ENCODE data around the gene CYTH4.

CYTH4 gene

DNA sequence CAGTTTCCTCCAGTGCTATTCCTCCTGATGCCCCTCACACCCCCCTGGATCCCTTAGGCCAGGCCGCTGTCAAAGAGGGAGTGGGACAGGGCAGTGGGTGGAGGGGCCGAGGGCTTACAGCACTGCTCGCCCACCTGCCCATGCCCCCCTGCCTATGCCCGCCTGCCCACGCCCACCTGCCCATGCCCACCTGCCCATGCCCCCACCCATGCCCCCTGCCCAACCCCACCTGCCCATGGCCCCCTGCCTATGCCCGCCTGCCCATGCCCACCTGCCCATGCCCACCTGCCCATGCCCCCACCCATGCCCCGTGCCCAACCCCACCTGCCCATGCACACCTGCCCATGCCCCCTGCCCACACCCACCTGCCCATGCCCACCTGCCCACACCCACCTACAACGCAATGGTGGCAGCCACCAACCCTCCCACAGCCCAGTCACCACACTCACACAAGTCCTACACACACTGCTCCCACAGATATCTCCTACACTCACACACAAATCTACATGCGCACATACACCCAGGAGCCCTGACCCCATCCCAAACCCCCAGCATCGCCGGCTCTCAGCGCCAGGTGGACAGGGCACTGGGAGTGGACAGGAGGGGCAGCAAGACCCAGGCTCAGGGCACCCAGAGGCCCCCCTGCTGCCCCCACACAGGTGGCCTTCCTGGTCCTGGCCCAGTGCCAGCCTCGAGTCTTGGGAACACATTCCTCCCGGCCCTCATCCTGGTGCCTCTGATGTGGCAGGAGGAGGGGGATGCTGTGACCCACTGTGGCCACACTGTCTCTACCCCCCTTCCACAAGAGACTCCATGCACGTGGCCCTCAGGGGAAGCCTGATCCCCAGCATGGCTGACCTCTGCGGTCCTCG lies 61.8 kb downstream of the CYTH4 start:
- Mint-ChIP-seq H3K27ac (no peak overlapping the region), H3K4me3 (no peak overlapping the region), H3K27me3 (peaks cover 76% of the 10 kb centered on the region), H3K9me3 (no peaks in the 10 kb centered on the region), H3K36me3 (no peaks in the 10 kb centered on the region), H3K4me1 (peaks cover 5% of the 10 kb centered on the region)
- ATAC-seq: peak; percentile 21

DNA sequence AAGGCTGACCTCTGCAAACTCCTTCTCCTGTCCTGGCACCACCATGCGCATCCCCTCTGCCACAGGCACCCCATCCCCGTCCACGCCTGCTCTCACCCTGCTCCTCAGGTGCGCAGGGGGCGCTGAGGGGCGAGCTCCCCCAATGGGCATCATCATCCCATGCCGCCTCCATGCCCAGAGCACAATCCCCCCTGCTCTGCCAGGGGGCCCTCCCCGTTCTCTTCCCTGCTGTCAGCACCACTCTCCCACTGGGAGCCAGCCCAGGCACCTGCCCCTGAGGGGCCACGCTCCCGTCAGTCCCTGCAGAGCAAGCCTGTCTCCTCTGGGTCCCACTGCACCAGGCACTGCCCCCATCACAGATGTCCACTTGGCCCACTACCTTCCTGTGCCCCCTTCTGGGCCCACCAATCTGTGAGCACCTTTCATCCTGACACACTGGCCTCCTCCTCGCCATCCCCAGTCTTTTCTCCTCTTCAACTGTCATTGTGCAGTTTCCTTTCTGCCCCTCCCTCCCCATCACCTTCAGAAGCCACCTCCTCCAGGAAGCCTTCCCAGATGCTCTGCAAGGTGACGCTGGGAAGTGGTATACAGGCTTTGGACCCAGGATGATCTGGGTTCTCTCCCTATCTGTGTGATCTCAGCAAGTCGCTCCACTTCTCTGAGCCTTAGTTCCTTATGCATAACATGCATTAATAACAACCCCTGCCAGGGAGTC lies 62.6 kb downstream of the CYTH4 start:
- Mint-ChIP-seq H3K36me3 (no peaks in the 10 kb centered on the region), H3K27me3 (peaks cover 77% of the 10 kb centered on the region), H3K4me1 (peaks cover 5% of the 10 kb centered on the region), H3K4me3 (no peak overlapping the region), H3K9me3 (no peaks in the 10 kb centered on the region), H3K27ac (no peak overlapping the region)
- no peak for ATAC-seq

GRCh38 chr22:37345863-37346504 lies 63.7 kb downstream of the CYTH4 start:
- Mint-ChIP-seq H3K4me1 (peaks cover 5% of the 10 kb centered on the region), H3K4me3 (no peak overlapping the region), H3K27me3 (peaks cover 72% of the 10 kb centered on the region), H3K9me3 (no peaks in the 10 kb centered on the region), H3K27ac (no peak overlapping the region), H3K36me3 (no peaks in the 10 kb centered on the region)
- ATAC-seq: no peak

GRCh38 chr22:37346505-37346895 lies 64.2 kb downstream of the CYTH4 start:
- Mint-ChIP-seq H3K27ac (no peak overlapping the region), H3K4me1 (peaks cover 5% of the 10 kb centered on the region), H3K9me3 (no peaks in the 10 kb centered on the region), H3K4me3 (no peak overlapping the region), H3K36me3 (no peaks in the 10 kb centered on the region), H3K27me3 (peaks cover 74% of the 10 kb centered on the region)
- no peak for ATAC-seq

DNA sequence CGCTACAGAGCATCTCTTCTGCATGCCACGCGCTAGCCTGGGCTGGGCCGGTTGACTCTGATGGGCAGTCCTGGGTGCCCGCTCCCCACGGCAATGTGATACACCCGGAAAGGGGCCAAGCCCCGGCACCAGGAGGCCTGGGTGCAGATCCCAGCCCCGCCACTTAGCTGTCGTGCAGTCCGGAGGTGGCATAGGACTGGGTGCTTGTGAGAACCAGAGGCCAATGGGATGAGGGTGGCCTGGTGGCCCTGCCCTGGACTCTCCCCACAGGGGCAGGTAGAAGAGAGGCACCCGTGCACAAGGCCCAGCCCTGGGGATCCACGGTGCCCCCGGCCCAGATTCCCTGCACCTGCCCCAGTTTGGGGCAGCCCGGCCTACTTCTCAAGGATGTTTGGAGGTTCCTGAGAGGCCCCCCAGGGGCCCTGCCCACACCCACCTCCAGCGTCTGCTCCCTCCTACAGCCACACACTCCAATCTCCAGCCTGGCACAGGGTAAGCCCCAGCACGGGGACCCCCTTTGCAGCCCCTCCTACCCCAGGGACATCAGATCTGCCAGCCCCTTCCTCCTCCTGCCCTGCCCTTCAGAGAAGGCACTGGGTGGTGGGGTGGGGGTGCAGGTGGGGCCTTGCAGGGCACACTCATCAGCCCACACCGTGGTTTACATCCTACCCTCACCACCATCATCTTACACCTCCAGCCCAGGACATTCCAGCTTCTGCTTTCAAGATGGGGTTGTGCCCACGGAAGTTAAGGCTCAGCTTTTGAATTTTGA lies 66.9 kb downstream of the CYTH4 start:
- Mint-ChIP-seq H3K9me3 (no peaks in the 10 kb centered on the region), H3K27me3 (peaks cover 66% of the 10 kb centered on the region), H3K36me3 (no peaks in the 10 kb centered on the region), H3K4me3 (no peak overlapping the region), H3K27ac (no peak overlapping the region), H3K4me1 (no peaks in the 10 kb centered on the region)
- peak; percentile 10 for ATAC-seq

- Mint-ChIP-seq H3K36me3 (no peaks in the 10 kb centered on the region), H3K27me3 (peaks cover 56% of the 10 kb centered on the region), H3K9me3 (no peaks in the 10 kb centered on the region), H3K4me1 (no peaks in the 10 kb centered on the region), H3K4me3 (no peak overlapping the region), H3K27ac (no peak overlapping the region)
- no peak for ATAC-seq
Observed at GRCh38 chr22:37351232-37351631, 68.9 kb downstream of the CYTH4 start.

DNA sequence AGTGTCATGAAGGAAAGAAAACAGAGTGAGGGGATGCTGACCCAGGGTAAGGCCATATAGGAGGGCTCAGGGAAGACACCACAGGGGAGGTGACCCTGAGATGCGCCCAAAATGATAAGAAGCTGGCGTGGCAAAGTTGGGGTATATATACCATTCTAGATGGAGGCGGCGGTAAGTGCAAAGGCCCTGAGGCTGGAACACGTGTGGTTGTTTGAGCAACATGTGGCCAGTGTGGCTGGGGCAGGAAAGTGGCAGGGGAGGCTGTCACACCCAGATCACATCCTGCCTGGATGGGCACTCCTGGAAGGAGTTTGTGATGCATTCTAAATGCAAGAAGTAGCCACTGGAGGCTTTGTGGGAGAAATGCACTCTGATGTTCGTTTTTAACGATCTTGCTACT lies 70.2 kb downstream of the CYTH4 start:
- H3K36me3 Mint-ChIP-seq: no peaks in the 10 kb centered on the region
- ATAC-seq: no peak
- no peak overlapping the region for H3K4me3 Mint-ChIP-seq
- H3K27ac Mint-ChIP-seq: no peak overlapping the region
- peaks cover 56% of the 10 kb centered on the region for H3K27me3 Mint-ChIP-seq
- no peaks in the 10 kb centered on the region for H3K9me3 Mint-ChIP-seq
- no peaks in the 10 kb centered on the region for H3K4me1 Mint-ChIP-seq

- no peaks in the 10 kb centered on the region for H3K4me1 Mint-ChIP-seq
- ATAC-seq: no peak
- H3K36me3 Mint-ChIP-seq: no peaks in the 10 kb centered on the region
- peaks cover 54% of the 10 kb centered on the region for H3K27me3 Mint-ChIP-seq
- H3K9me3 Mint-ChIP-seq: no peaks in the 10 kb centered on the region
- H3K27ac Mint-ChIP-seq: no peak overlapping the region
- H3K4me3 Mint-ChIP-seq: no peak overlapping the region
Observed at GRCh38 chr22:37353839-37354238, 71.5 kb downstream of the CYTH4 start.

- H3K27me3 Mint-ChIP-seq: peaks cover 52% of the 10 kb centered on the region
- H3K9me3 Mint-ChIP-seq: no peaks in the 10 kb centered on the region
- no peak overlapping the region for H3K4me3 Mint-ChIP-seq
- no peak overlapping the region for H3K27ac Mint-ChIP-seq
- no peaks in the 10 kb centered on the region for H3K4me1 Mint-ChIP-seq
- ATAC-seq: no peak
- H3K36me3 Mint-ChIP-seq: no peaks in the 10 kb centered on the region
Observed at GRCh38 chr22:37354261-37354660, 72.0 kb downstream of the CYTH4 start.

- no peak for ATAC-seq
- Mint-ChIP-seq H3K27ac (no peak overlapping the region), H3K4me1 (no peaks in the 10 kb centered on the region), H3K27me3 (peaks cover 48% of the 10 kb centered on the region), H3K9me3 (no peaks in the 10 kb centered on the region), H3K36me3 (no peaks in the 10 kb centered on the region), H3K4me3 (no peak overlapping the region)
Observed at GRCh38 chr22:37354670-37355069, 72.4 kb downstream of the CYTH4 start.

GRCh38 chr22:37355174-37355573 lies 72.9 kb downstream of the CYTH4 start:
- no peaks in the 10 kb centered on the region for H3K9me3 Mint-ChIP-seq
- no peaks in the 10 kb centered on the region for H3K36me3 Mint-ChIP-seq
- H3K27me3 Mint-ChIP-seq: peaks cover 46% of the 10 kb centered on the region
- no peak overlapping the region for H3K27ac Mint-ChIP-seq
- no peaks in the 10 kb centered on the region for H3K4me1 Mint-ChIP-seq
- ATAC-seq: no peak
- no peak overlapping the region for H3K4me3 Mint-ChIP-seq

DNA sequence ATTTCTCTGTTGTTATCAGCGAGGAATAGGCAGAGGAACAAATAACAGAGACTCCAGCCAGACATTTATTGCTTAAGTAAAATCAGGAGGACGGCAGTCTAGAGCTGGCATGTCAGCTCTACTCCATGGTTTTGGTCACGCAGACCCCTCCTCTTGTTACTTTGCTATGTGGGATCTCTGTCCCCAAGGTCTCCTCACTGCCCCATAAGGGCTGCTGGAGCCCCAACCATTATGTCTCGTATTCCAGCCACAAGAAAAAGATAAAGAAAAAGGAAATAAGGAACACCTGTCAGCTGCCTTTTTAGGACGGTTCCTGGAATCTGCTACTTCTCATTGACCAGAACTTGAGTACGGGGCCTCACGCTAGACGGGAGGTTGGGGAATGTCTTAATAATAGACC lies 74.6 kb downstream of the CYTH4 start:
- Mint-ChIP-seq H3K36me3 (no peaks in the 10 kb centered on the region), H3K9me3 (no peaks in the 10 kb centered on the region), H3K4me1 (no peaks in the 10 kb centered on the region), H3K27ac (no peak overlapping the region), H3K4me3 (no peak overlapping the region), H3K27me3 (peaks cover 38% of the 10 kb centered on the region)
- ATAC-seq: no peak

GRCh38 chr22:37357446-37358075 lies 75.3 kb downstream of the CYTH4 start:
- peaks cover 32% of the 10 kb centered on the region for H3K27me3 Mint-ChIP-seq
- no peaks in the 10 kb centered on the region for H3K9me3 Mint-ChIP-seq
- no peaks in the 10 kb centered on the region for H3K4me1 Mint-ChIP-seq
- no peak overlapping the region for H3K27ac Mint-ChIP-seq
- no peak overlapping the region for H3K4me3 Mint-ChIP-seq
- no peak for ATAC-seq
- H3K36me3 Mint-ChIP-seq: no peaks in the 10 kb centered on the region

DNA sequence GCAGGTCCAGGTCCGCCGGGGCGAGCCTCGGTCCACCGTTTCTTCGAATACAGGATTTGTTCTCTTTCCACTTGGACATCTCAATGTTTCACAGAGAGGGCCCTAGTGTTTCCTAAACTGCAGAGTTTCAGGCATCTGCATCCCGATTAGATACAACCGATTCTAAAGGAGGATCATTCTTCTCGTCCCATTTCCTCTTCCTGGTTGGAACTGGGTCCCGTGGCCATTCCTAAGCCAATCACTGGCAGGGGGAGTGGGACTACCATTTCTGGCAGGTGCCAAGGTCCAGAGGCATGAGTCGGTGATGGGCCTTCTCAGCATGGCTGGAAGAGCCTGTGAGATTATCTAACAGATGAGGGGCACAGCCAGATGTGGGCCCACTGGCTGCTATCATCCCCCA lies 76.1 kb downstream of the CYTH4 start:
- Mint-ChIP-seq H3K36me3 (no peaks in the 10 kb centered on the region), H3K27me3 (peaks cover 33% of the 10 kb centered on the region), H3K27ac (no peak overlapping the region), H3K4me1 (no peaks in the 10 kb centered on the region), H3K9me3 (no peaks in the 10 kb centered on the region), H3K4me3 (no peak overlapping the region)
- no peak for ATAC-seq

DNA sequence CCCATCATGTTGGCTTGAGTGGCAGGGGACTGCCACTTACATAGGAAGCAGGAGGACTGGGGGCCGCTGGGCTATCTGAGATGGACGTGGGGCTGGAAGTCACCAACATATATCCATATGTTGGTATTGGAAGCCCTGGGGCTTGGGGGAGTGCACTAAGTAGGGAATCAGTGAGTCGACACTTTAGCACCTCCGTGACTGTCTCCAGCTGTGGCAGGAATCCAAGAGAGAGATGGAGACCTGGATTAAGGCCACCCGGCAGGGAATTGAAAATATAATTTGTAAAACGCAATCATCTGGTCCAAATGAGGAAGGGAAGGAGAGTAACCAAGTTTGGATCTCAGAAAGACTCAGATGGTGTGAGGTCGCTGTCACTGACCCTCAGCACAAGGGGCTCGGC lies 76.6 kb downstream of the CYTH4 start:
- Mint-ChIP-seq H3K27ac (no peak overlapping the region), H3K27me3 (peaks cover 38% of the 10 kb centered on the region), H3K9me3 (no peaks in the 10 kb centered on the region), H3K4me3 (no peak overlapping the region), H3K4me1 (no peaks in the 10 kb centered on the region), H3K36me3 (no peaks in the 10 kb centered on the region)
- ATAC-seq: no peak

Measured in stimulated activated memory B cell treated with anti-CD40 and anti-IgM and Interleukin-4, amounts not matched to agents 10 μg/mL and 1 μg/mL and 100 μg/mL, for 72 hours (primary cell).